GM20431 (cell line): ENCODE data around the gene HHIPL1.

Experiments
- in situ Hi-C: fragments of 300-500 bp; cut with MseI, MboI; formaldehyde crosslinking; loops from one replicate; pipeline ENCODE4 v1.15.0; 2020; ENCODE audit warnings: low sequenced_read_pairs; ENCODE audit not compliant: unreplicated experiment

HHIPL1 gene

DNA sequence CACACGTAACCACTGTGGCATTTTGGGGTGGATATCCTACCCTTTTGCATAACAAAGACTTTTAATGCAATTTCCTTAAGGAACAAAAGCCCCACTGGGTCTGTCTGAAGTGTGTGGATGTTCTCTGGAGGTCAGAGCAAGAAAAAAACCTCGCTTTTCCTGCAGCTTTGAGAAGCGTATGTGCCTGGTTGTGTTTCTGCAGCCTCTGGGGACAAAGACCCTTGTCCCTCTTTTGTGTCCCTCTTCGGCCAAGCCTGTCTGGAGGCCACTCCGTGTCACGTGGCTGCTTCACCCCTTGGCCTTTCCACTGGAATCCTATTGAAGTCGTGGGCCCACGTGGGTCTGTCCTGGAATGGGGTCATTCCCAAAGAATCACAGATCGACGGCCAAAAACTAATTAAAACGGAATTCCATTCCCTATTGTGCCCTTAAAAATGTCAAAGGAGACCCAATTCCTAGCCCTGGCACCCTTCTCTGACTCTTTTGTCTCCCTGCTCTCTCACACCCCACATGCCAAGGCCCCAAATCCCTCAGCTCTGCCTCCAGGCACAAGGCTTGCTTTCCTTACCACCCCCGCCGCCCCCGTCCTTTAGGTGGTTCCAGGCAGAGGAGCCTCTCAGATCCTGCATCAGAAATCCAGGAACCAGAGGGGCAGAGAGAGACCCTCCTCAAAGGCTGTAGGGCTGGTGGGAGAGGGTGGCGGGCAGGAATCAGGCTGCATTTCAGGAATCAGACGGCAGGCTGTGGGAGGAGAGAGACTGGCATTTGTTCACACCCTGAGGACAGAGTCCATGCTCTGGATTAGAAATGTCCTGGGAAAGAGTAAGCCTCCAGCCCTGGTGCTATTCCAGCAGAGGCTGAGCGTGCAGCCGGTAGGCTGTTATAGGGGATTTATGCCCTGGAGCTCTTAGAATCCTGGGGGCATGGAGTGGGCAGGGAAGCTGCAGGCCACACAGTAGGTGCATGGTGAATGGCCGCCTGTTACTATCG, 26.6 kb downstream of the HHIPL1 start:
- in situ Hi-C loops = no loop called here

GRCh38 chr14:99672506-99673304, 27.8 kb downstream of the HHIPL1 start:
- in situ Hi-C loops = no loop called here

DNA sequence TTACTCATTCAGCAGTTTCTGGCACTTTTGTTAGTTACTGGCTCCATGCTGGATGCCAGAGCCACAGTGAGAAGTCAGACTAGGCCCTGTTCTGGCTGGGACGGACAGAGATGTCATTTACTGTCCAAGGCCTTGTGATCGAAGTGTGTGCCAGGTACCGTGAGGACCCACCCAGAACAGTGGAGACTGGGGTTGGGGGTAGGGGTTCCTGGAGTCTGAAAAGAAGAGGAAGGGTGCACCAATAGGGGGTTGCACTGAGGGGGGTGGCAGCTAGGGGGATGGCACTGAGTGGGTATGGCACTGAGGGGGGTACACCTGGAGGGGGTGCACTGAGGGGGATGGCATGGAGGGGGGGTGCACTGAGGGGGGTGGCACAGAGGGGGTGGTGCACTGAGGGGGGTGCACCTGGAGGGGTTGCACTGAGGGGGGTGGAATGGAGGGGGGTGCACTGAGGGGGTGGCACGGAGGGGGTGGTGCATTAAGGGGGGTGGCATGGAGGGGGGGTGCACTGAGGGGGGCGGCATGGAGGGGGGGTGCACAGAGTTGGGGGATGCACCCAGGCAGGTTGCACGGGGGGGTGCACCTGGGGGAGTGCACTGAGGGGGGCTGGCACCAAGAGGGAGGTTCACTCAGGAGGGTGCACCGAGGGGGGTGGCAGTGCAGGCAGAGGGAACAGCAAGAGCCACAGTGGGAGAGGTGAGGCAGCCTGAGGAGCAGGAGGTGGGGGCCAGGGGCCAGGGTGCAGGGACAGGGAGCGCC, 28.6 kb downstream of the HHIPL1 start:
- in situ Hi-C loops = no loop called here

- in situ Hi-C loops = no loop called here
Measured at GRCh38 chr14:99674064-99674650, 29.2 kb downstream of the HHIPL1 start.

DNA sequence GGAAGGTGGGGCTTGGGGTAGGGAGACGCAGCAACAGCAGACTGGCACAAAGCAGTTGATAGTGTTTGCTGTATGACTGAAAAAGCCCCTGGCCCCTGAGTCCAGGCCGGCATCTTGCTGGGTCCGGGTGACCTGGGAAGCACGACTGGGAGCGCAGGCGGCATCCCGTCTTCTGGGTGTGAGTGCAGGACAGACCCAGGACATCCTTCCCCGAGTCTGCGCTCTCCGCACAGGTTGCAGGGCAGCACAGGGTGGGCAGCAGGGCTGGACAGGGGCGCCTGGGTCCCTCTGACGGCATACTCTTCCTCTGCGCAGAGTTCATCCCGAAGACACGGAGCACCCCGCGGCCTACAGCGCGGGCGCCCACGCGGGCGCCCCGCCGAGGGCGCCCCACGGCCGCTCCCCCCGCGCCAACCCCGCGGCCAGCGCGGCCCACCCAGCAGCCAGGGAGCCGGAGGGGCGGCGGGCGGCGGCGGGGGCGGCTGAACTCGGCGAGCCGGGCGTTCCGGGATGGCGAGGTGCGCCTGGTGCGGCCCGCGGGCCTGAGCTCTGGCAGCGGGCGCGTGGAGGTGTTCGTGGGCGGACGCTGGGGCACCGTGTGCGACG, 29.9 kb downstream of the HHIPL1 start:
- in situ Hi-C loops = no loop called here

DNA sequence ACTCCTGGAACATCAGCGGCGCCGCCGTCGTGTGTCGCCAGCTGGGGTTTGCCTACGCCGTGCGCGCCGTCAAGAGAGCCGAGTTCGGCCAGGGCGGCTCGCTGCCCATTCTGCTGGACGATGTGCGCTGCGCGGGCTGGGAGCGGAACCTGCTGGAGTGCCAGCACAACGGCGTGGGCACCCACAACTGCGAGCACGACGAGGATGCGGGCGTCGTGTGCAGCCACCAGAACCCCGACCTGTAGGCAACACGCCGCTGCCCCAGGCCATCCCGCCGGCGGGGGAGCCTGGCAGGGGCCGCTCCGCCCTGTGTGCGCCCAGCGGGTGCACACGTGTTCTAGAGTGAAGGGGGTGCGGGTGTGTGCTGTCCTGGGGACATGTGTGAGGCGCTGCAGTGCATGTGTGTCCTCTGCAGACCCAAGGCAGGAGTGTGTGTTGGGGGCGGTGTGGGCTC, 30.5 kb downstream of the HHIPL1 start:
- in situ Hi-C loops = no loop called here

GRCh38 chr14:99675951-99676350, 31.0 kb downstream of the HHIPL1 start:
- in situ Hi-C loops = no loop called here

- in situ Hi-C loops = no loop called here
Measured at GRCh38 chr14:99676657-99677056, 31.7 kb downstream of the HHIPL1 start.

DNA sequence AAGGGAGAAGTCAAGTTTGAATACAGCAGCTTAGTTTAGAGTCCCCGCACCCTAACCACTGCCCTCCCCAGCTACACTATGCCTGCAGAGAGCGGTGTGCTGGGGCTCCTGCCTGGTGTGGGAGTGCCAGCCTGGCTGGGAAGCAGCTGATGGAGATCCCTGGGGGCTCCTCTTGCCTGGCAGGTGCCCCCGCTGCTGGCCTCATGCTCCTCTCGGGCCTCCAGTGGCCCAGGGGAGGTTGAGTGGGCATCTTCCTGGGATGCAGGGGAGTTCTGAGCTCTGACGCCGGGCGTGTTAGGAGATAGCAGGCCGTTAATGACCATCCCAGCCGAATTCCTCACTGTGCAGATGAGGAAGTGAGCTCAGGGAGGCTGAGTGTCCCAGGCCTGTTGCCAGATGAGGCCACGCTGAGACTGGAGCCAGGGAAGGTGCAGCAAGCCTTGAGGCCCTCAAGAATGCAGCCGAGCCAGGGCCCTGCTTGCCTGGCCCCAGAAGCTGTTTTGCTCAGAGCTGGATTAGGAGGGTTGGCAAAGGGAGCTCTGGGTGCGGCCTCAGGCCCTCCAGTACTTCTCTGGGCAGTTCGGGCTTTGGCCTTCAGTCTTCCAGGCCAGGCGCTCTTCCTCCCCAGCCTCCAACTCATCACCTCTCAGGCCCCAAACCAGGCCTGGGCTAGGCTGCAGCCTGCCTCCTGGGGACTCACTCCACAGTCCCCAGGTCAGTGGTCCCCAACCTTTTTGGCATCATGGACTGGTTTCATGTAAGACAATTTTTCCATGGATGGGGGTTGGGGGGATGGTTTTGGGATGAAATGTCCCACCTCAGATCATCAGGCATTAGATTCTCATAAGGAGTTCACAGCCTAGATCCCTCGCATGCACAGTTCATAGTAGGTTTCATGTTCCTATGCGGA, 32.6 kb downstream of the HHIPL1 start:
- in situ Hi-C loops = no loop called here

GRCh38 chr14:99678198-99678597, 33.3 kb downstream of the HHIPL1 start:
- in situ Hi-C loops = no loop called here

- in situ Hi-C loops = no loop called here
Measured at GRCh38 chr14:99679111-99679510, 34.2 kb downstream of the HHIPL1 start.

DNA sequence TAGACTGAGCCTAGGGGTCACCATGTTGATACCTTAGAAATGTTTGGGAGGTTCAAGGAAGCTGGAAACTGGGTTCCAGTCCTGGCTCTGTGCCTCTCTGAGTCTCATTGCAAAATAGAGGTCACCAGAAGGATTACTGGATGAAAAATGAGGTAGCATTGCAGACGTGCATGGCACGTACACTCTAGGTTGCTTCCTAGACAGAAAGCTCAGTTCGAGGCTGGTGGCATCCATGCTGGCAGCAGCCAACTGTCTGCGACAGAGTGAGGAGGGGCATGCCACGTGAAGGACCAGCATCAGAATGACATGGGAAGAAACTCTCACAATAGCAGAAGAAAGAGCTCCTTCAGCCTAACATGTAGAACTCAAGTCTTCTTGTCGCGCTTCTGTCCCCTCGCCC, 34.6 kb downstream of the HHIPL1 start:
- in situ Hi-C loops = no loop called here

DNA sequence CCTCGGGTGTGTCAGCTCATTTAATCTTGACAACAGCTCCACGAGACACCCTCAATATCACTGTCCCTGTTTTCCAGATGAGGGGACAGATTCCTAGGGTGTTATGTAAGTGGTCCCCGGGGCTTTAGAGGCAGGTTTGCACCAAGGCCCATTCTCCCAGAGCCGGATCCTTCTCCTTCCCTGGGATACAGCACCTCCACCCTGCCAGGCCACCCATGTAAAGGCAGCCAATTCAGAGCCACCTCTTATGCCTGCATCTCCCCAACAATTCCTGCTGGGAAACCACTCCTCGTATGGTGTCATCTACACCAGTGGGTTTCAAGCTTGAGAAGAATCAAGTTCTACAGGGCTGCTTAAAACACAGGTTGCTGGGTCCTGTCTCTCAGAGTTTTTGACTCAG, 35.1 kb downstream of the HHIPL1 start:
- in situ Hi-C loops = no loop called here

DNA sequence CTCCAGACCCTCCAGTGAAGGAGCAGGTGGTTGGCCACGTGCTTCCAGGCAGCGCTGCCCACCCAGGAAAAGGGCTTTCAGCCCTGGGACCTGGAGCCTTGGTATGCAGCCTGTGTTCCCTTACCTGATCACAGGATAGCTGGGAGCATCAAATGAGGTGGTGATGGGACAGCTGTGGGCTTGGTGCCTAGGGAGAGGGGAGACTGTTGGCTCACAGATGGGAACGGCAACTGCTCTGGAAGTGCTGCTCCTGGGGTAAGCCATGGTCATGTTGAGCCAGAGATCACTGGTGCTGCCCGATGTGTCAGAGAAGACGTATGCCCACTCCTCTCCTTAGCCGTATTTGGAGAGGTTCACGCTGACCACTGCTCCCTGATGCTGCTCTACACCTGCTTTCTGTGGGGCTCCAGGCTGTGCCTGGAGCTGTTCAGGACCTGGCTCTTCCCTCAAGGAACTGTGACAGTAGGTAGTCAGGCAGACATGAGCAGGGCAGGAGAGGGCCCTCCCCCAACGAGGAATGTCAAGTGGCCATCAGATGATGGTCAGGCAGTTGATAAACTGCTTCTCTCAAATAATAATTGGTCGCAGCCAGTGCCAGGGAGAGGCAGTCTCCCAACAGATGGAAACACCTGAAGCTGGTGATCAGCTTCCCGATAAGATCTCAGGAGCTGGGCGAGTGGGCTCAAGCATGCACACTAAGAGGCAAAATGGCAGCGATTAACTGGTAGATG, 36.3 kb downstream of the HHIPL1 start:
- in situ Hi-C loops = no loop called here

DNA sequence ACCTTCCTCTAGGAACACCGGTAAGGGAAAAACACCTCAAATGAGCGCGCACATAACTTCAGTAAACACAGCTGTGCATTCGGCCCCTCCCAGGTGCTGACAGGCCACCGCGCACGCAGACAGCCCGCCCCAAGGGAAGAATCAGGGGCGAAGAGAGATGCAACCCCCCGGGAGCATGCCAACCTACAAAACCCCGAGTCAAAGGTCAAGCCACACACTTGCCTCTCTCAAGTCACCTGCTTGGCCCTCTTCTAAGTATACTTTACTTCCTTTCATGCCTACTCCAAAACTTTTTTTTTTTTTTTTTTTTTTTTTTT, 36.9 kb downstream of the HHIPL1 start:
- in situ Hi-C loops = no loop called here

- in situ Hi-C loops = no loop called here
Measured at GRCh38 chr14:99682809-99683618, 38.1 kb downstream of the HHIPL1 start.
